ENCODE measurements around the gene ILDR1.

DNA sequence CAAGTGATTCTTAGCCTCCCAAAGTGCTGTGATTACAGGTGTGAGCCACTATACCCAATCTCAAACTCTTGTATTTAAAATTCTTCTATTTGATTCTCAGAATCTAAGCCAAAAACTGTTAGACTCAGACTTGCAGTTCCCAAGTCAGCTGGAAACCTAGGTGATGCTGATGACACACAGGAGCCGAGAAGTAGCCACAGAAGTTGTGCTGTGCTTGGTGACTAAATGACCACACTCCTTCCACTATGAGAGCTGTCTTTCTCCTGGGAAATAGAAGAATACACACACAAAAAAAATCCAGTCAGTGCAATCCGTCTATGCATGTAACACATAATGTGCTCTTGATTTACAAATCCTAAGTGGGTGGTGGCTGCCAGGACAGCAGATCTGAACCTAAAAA is 33.9 kb downstream of the ILDR1 start:
- no peak for TF ChIP-seq POLR2A (IDR thresholded peaks at IDR 0.05)
- TF ChIP-seq, protein P1, sequence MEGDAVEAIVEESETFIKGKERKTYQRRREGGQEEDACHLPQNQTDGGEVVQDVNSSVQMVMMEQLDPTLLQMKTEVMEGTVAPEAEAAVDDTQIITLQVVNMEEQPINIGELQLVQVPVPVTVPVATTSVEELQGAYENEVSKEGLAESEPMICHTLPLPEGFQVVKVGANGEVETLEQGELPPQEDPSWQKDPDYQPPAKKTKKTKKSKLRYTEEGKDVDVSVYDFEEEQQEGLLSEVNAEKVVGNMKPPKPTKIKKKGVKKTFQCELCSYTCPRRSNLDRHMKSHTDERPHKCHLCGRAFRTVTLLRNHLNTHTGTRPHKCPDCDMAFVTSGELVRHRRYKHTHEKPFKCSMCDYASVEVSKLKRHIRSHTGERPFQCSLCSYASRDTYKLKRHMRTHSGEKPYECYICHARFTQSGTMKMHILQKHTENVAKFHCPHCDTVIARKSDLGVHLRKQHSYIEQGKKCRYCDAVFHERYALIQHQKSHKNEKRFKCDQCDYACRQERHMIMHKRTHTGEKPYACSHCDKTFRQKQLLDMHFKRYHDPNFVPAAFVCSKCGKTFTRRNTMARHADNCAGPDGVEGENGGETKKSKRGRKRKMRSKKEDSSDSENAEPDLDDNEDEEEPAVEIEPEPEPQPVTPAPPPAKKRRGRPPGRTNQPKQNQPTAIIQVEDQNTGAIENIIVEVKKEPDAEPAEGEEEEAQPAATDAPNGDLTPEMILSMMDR (IDR thresholded peaks at IDR 0.05) = no peak
